H9 (cell line): ENCODE results near the gene VCAN. TPM values are rescaled to one million over a fixed set of nuclear protein-coding genes. Genes with fewer than 3 reads are reported as not detected.

ENCODE experiments used
- DNase-seq: peaks from one replicate; pipeline ENCODE4 v3.0.0-alpha.2; 2017
- H2AFZ ChIP-seq: one replicate; pipeline ENCODE4 v1.6.1; 2013; ENCODE audit warnings: mild to moderate bottlenecking, low read length, control low read depth, moderate library complexity
- H2AK5ac ChIP-seq: 2 replicates; pipeline ENCODE4 v1.6.1; 2013; ENCODE audit warnings: low read length, control low read depth, mixed read lengths; ENCODE audit not compliant: insufficient read length
- H2BK120ac ChIP-seq: one replicate; pipeline ENCODE4 v1.6.1; 2013; ENCODE audit warnings: low read depth, mild to moderate bottlenecking, low read length, control low read depth, inconsistent platforms; ENCODE audit not compliant: poor library complexity, severe bottlenecking
- H2BK12ac ChIP-seq: 2 replicates; pipeline ENCODE4 v1.6.1; 2013; ENCODE audit warnings: low read length, control low read depth, mixed read lengths, low read depth; ENCODE audit not compliant: insufficient read length
- H2BK15ac ChIP-seq: 2 replicates; pipeline ENCODE4 v1.6.1; 2013; ENCODE audit warnings: low read depth, low read length, control low read depth
- H2BK20ac ChIP-seq: one replicate; pipeline ENCODE4 v1.6.1; 2013; ENCODE audit warnings: low read depth, mild to moderate bottlenecking, low read length, control low read depth, inconsistent platforms; ENCODE audit not compliant: poor library complexity, severe bottlenecking
- H2BK5ac ChIP-seq: 2 replicates; pipeline ENCODE4 v1.6.1; 2013; ENCODE audit warnings: low read length, control low read depth, mixed read lengths; ENCODE audit not compliant: insufficient read length
- H3K14ac ChIP-seq: 2 replicates; pipeline ENCODE4 v1.6.1; 2013; ENCODE audit warnings: low read length, control low read depth; ENCODE audit not compliant: insufficient read depth
- H3K18ac ChIP-seq: 2 replicates; pipeline ENCODE4 v1.6.1; 2013; ENCODE audit warnings: low read depth, mild to moderate bottlenecking, mixed read lengths, low read length, control low read depth; ENCODE audit not compliant: insufficient read length
- H3K23ac ChIP-seq: 2 replicates; pipeline ENCODE4 v1.6.1; 2013; ENCODE audit warnings: low read length, control low read depth, mixed read lengths, low read depth; ENCODE audit not compliant: insufficient read length
- H3K23me2 ChIP-seq: 2 replicates; pipeline ENCODE4 v1.6.1; 2013; ENCODE audit warnings: low read depth, mild to moderate bottlenecking, mixed read lengths, low read length, control low read depth; ENCODE audit not compliant: insufficient read length, poor library complexity, severe bottlenecking
- H3K27ac ChIP-seq: 2 replicates; pipeline ENCODE4 v1.5.1; 2013; ENCODE audit warnings: low read length, control low read depth, mixed read lengths, low read depth; ENCODE audit not compliant: insufficient read length
- H3K27me3 ChIP-seq: 2 replicates; pipeline ENCODE4 v1.6.1; 2013; ENCODE audit warnings: low read length, control low read depth, inconsistent platforms; ENCODE audit not compliant: insufficient read depth
- H3K4ac ChIP-seq: 2 replicates; pipeline ENCODE4 v1.6.1; 2013; ENCODE audit warnings: low read depth, mild to moderate bottlenecking, control low read depth, inconsistent platforms, low read length, moderate library complexity
- H3K4me1 ChIP-seq: 2 replicates; pipeline ENCODE4 v1.6.1; 2013; ENCODE audit warnings: low read length, control low read depth, inconsistent platforms; ENCODE audit not compliant: insufficient read depth
- H3K4me2 ChIP-seq: 2 replicates; pipeline ENCODE4 v1.6.1; 2013; ENCODE audit warnings: low read length, control low read depth, mixed read lengths; ENCODE audit not compliant: insufficient read length, insufficient read depth
- H3K56ac ChIP-seq: 2 replicates; pipeline ENCODE4 v1.6.1; 2013; ENCODE audit warnings: low read depth, mild to moderate bottlenecking, mixed read lengths, low read length, control low read depth; ENCODE audit not compliant: insufficient read length
- H3K79me1 ChIP-seq: 2 replicates; pipeline ENCODE4 v1.6.1; 2013; ENCODE audit warnings: low read depth, mild to moderate bottlenecking, moderate library complexity, low read length, control low read depth, inconsistent platforms; ENCODE audit not compliant: insufficient read depth, poor library complexity, severe bottlenecking
- H3K79me2 ChIP-seq: 2 replicates; pipeline ENCODE4 v1.6.1; 2013; ENCODE audit warnings: low read length, control low read depth, inconsistent platforms; ENCODE audit not compliant: insufficient read depth
- H3K9ac ChIP-seq: 2 replicates; pipeline ENCODE4 v1.6.1; 2013; ENCODE audit warnings: low read length, control low read depth, mixed read lengths; ENCODE audit not compliant: insufficient read length; ENCODE audit errors: extremely low read depth
- H3K9me3 ChIP-seq: one replicate; pipeline ENCODE4 v1.6.1; 2013; ENCODE audit warnings: low read depth, low read length, inconsistent platforms; ENCODE audit not compliant: control insufficient read depth
- H3T11ph ChIP-seq: one replicate; pipeline ENCODE4 v1.6.1; 2013; ENCODE audit warnings: mild to moderate bottlenecking, low read length, control low read depth, inconsistent platforms
- H4K20me1 ChIP-seq: one replicate; pipeline ENCODE4 v1.6.1; 2013; ENCODE audit not compliant: control insufficient read depth, insufficient read length, insufficient read depth
- H4K5ac ChIP-seq: 2 replicates; pipeline ENCODE4 v1.6.1; 2013; ENCODE audit warnings: low read depth, mild to moderate bottlenecking, mixed read lengths, low read length, control low read depth; ENCODE audit not compliant: insufficient read length
- H4K8ac ChIP-seq: replicated peaks from 2 replicates; pipeline ENCODE4 v1.6.1; 2013; ENCODE audit warnings: low read length, control low read depth, mixed read lengths, low read depth; ENCODE audit not compliant: insufficient read length
- H4K91ac ChIP-seq: 2 replicates; pipeline ENCODE4 v1.6.1; 2013; ENCODE audit warnings: low read depth, mild to moderate bottlenecking, moderate library complexity, mixed read lengths, low read length, control low read depth; ENCODE audit not compliant: insufficient read length
- H3K27ac Mint-ChIP-seq, 3 experiments: 2 replicates in 2 of 3; 3 replicates in 1 of 3; pipeline ENCODE4 v1.8.0; 2020 to 2021; ENCODE audit warnings: mixed read lengths in 3 of 3, mild to moderate bottlenecking in 1 of 3, moderate library complexity in 1 of 3
- H3K27me3 Mint-ChIP-seq: 2 replicates; pipeline ENCODE4 v1.8.0; 2021; ENCODE audit warnings: low read depth, mild to moderate bottlenecking, moderate library complexity, mixed read lengths
- H3K36me3 Mint-ChIP-seq, 3 experiments: 2 replicates in 2 of 3; 3 replicates in 1 of 3; pipeline ENCODE4 v1.8.0; 2020 to 2021; ENCODE audit warnings: low read depth in 3 of 3, mixed read lengths in 3 of 3; ENCODE audit not compliant: insufficient read depth in 1 of 3
- H3K4me1 Mint-ChIP-seq, 2 experiments: 2 replicates each; pipeline ENCODE4 v1.8.0; 2020; ENCODE audit warnings: mixed read lengths in 2 of 2
- H3K4me3 Mint-ChIP-seq, 2 experiments: 2 replicates in 1 of 2; 3 replicates in 1 of 2; pipeline ENCODE4 v1.8.0; 2020 to 2021; ENCODE audit warnings: mild to moderate bottlenecking in 2 of 2, mixed read lengths in 2 of 2, moderate library complexity in 1 of 2
- H3K9me3 Mint-ChIP-seq, 2 experiments: 2 replicates in 1 of 2; 3 replicates in 1 of 2; pipeline ENCODE4 v1.8.0; 2020; ENCODE audit warnings: mild to moderate bottlenecking in 2 of 2, mixed read lengths in 2 of 2, moderate library complexity in 1 of 2
- WGBS: extraction: QIAGEN DNeasy Blood & Tissue Kit; methylation state at CpG from one replicate; pipeline ENCODE4 v1.1.7; 2013; ENCODE audit warnings: missing lambda C conversion rate, low lambda C conversion rate, mixed read lengths; ENCODE audit not compliant: insufficient read length; ENCODE audit errors: extremely low coverage; 5-methylcytosine and 5-hydroxymethylcytosine counted together
- total RNA-seq: library from RNA; stranded (reverse); gene quantifications from 2 replicates; pipeline ENCODE4 v1.2.1, GENCODE V29; 2021
- TF ChIP-seq, protein P1 (sequence below): fragments of 200-600 bp; sonication (generic); conservative IDR thresholded peaks from 3 replicates; pipeline ENCODE4 v1.8.0; 2021; ENCODE audit warnings: antibody characterized with exemption, mild to moderate bottlenecking

The VCAN gene
- total RNA-seq, 1 experiment from 2014 or later = 278 TPM

DNA sequence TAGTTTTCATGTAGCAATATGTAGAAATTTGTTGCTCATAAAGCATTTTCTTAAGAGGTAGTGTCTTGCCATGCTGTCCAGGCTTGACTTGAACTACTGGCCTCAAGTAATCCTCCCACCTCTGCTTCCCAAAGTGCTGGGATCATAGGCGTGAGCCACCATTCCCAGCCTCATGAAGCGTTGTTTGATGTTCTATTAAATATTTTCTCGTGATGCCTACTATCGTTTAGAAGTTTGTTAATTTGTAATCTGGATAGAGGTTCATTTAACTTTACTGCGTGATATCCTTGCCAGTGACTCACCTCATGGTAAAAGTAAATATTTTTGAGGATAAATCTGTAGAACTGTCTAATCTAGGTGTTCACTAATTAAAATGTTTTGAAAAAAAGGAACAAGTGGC, 82.6 kb downstream of the VCAN start:
- no peak overlapping the region for H2AFZ ChIP-seq
- no peaks in the 10 kb centered on the region for H3K79me1 ChIP-seq
- no peak overlapping the region for H3K4ac ChIP-seq
- Mint-ChIP-seq H3K4me3 (no peak overlapping the region), H3K4me1 (no peaks in the 10 kb centered on the region), H3K36me3 (peaks cover 5 to 82% (median 45%) of the 10 kb centered on the region in 3 experiments; a peak in 5 of 7 replicates), H3K27ac (no peak overlapping the region), H3K27me3 (no peaks in the 10 kb centered on the region), H3K9me3 (no peaks in the 10 kb centered on the region)
- H3K14ac ChIP-seq = no peak overlapping the region
- H3K9ac ChIP-seq = no peak overlapping the region
- TF ChIP-seq, protein P1, sequence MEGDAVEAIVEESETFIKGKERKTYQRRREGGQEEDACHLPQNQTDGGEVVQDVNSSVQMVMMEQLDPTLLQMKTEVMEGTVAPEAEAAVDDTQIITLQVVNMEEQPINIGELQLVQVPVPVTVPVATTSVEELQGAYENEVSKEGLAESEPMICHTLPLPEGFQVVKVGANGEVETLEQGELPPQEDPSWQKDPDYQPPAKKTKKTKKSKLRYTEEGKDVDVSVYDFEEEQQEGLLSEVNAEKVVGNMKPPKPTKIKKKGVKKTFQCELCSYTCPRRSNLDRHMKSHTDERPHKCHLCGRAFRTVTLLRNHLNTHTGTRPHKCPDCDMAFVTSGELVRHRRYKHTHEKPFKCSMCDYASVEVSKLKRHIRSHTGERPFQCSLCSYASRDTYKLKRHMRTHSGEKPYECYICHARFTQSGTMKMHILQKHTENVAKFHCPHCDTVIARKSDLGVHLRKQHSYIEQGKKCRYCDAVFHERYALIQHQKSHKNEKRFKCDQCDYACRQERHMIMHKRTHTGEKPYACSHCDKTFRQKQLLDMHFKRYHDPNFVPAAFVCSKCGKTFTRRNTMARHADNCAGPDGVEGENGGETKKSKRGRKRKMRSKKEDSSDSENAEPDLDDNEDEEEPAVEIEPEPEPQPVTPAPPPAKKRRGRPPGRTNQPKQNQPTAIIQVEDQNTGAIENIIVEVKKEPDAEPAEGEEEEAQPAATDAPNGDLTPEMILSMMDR = no peak
- no peak overlapping the region for H2AK5ac ChIP-seq
- no peak overlapping the region for H3T11ph ChIP-seq
- H4K8ac ChIP-seq = no peak overlapping the region
- no peak for DNase-seq
- no peak overlapping the region for H3K56ac ChIP-seq
- H2BK5ac ChIP-seq = no peak overlapping the region
- WGBS = no CpG with 5 or more reads among the region's 5 CpGs
- no peak overlapping the region for H4K5ac ChIP-seq
- H3K18ac ChIP-seq = no peak overlapping the region
- no peak overlapping the region for H3K27ac ChIP-seq
- no peaks in the 10 kb centered on the region for H3K4me1 ChIP-seq
- H4K91ac ChIP-seq = no peak overlapping the region
- H2BK15ac ChIP-seq = no peak overlapping the region
- no peak overlapping the region for H2BK20ac ChIP-seq
- H4K20me1 ChIP-seq = no peaks in the 10 kb centered on the region
- H3K27me3 ChIP-seq = no peaks in the 10 kb centered on the region
- H3K23me2 ChIP-seq = no peaks in the 10 kb centered on the region
- no peak overlapping the region for H2BK120ac ChIP-seq
- H2BK12ac ChIP-seq = no peak overlapping the region
- H3K79me2 ChIP-seq = no peaks in the 10 kb centered on the region
- H3K9me3 ChIP-seq = no peaks in the 10 kb centered on the region
- H3K23ac ChIP-seq = no peak overlapping the region
- H3K4me2 ChIP-seq = no peak overlapping the region
